CD4-positive, alpha-beta T cell treated with Interleukin-6 at 100 ng/mL for 8 hours (primary cell): ENCODE data around the gene SECTM1.
"Not testable (repeated sequence)": the region's sequence is repeated elsewhere in the genome, so short reads cannot be mapped to it uniquely, and the experiment has no call there.

ENCODE experiments used
- DNase-seq: peaks from one replicate; pipeline ENCODE4 v3.0.0-alpha.2; 2020; ENCODE audit warnings: mixed read lengths, low spot score

SECTM1 gene

GRCh38 chr17:82333279-82334171 is at the start of gene SECTM1:
Gene SECTM1 (minus strand): TSS chr17:82333766. CDS start chr17:82327240, 6,526 bp downstream.
- no peak for DNase-seq

DNA sequence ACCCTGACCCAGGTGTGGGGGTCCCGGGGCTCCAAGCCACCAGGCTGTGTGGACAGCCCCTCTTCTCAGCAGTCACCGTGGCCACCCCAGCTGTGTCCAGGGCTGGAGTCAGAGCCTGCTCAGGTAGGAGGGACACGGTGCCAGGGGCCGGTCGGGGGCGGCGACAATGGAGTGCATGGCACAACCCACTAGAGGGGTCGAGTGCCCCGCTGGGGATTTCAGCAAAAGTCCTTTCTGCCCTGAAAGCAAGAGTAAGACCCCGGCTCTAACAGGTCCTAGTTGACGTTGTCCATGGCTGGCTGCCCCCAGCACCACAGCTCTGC is 49.3 kb upstream of the SECTM1 start:
- no peak for DNase-seq

DNA sequence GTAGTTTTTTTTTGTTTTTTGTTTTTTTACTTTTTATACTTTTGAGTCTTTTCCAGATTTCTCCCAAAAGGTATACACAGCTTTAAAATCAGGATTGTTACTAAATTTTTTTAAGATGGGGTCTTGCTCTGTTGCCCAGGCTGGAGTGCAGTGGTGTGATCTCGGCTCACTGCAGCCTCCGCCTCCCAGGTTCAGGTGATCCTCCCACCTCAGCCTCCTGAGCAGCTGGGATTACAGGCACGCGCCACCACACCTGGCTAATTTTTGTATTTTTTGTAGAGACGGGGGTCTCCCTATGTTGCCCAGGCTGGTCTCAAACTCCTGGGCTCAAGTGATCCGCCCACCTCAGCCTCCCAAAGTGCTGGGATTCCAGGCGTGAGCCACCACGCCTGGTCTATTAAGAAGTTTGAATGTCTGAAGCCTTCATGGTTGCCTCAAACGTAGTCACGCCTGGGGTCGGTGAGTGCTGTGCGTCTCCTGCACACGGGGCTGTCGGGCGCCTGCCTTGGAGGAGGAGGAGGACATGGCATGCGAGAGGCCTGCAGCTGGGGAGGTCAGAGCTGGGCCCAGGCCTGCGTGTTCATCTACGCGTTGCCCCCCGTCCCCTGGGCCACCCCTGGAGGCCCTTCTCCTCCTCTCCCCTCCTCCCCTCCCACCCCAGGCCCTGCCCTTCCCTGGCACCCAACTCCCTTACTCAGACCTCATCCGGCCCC is 48.8 kb upstream of the SECTM1 start:
- not testable (repeated sequence) for DNase-seq

- not testable (repeated sequence) for DNase-seq
Observed at GRCh38 chr17:82381703-82382009, 48.1 kb upstream of the SECTM1 start.

DNA sequence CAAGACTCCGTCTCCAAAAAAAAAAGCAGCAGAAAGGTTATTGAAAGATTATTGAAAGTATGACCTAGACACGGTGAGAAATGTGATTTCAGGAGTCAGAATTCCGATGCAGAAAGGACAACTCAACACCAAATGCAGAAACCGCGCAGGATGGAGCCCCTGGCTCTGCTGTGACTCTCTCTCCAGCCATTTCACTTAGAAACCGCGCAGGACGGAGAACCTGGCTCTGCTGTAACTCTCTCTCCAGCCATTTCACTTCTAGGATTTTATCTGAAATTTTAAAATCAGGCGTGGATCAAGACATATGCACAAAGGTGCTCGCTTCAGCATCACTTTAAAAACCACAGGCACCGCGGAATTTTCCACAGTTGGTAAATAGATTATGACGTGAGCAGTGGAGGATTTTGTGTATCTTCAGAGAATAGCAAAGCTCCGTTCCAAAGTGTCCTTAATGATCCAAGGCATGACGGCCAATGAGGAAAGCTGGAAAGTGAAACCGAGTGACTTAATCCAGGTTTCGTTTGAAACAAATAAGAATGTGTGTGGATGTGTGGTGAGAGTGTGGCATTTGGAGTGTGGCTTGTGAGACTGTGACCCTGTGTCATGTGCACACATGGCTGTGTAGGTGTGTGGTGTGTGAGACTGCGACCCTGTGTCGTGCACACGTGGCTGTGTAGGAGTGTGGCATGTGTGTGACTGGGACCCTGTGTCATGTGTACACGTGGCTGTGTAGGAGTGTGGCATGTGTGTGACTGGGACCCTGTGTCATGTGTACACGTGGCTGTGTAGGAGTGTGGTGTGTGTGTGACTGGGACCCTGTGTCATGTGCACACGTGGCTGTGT is 47.5 kb upstream of the SECTM1 start:
- no peak for DNase-seq

- no peak for DNase-seq
Observed at GRCh38 chr17:82378741-82379021, 45.1 kb upstream of the SECTM1 start.

- no peak for DNase-seq
Observed at GRCh38 chr17:82377924-82378740, 44.6 kb upstream of the SECTM1 start.

- DNase-seq, result not testable (repeated sequence)
Observed at GRCh38 chr17:82377294-82377693, 43.7 kb upstream of the SECTM1 start.

DNA sequence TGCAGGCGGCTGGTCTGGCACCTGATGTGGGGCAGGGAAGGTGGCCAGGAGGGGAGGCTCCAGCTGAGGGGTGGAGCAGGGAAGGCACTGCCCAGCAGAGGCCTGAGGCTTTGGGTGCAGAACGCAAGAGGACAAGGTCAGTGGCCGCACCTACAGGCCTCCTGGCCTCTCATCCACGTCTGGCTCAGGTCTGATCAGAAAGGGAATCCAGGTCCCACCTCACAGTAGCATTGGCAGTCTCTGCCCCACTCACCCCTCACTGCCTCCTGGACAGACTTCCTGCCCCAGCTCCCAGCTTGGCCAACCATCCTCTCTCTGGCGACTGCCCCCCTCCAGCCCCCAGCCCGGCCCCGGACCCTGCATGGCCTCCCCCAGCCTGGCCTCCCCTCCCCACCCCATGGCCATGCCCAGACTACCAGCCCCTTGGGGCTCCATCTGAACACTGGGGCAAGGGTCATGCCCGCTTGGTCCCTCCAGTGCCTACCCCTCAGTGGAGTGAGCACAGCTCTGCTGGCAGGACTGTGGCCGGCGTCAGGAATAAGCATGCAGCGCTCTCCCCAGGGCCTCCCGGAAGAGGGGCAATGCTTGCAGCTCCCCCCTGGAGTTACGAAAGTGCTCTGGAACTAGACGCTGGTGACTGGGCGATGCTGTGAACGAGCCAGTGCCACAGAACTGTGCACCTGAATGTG is 42.6 kb upstream of the SECTM1 start:
- DNase-seq, result no peak

DNA sequence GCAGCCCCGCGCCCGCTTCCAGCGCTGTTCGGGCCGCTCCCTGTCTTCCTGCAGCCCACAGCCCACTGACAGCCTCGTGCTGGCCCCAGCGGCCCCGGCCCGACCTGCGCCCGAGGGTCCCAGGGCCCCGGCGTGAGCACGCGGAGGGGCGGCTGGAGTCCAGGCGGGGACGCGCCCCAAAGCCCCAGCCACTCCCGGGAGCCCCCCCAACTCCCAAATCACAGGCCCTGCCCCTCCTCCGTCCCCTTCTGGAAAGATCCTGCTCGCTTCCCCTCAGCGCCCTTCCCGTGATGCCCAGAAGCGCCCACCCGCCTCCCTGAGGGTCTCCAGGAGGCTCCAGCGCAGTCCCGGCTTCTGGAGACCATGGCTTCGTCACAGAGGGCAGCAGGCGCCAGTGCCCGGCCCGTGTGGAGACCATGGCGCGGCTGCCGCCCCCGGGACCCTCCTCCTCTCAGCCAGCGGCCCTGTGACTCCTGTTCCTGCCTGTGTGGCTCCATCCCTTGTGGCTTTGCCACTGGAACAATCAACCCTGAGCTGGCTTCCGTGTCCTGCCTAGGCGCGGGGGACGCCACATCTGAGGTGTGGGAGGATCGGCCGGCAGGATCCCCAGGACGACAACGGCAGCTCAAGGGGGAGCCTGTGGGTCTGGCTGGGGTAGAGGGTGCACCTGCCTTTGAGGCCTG is 41.9 kb upstream of the SECTM1 start:
- DNase-seq, result no peak

GRCh38 chr17:82374626-82375331 is 41.2 kb upstream of the SECTM1 start:
- no peak for DNase-seq

DNA sequence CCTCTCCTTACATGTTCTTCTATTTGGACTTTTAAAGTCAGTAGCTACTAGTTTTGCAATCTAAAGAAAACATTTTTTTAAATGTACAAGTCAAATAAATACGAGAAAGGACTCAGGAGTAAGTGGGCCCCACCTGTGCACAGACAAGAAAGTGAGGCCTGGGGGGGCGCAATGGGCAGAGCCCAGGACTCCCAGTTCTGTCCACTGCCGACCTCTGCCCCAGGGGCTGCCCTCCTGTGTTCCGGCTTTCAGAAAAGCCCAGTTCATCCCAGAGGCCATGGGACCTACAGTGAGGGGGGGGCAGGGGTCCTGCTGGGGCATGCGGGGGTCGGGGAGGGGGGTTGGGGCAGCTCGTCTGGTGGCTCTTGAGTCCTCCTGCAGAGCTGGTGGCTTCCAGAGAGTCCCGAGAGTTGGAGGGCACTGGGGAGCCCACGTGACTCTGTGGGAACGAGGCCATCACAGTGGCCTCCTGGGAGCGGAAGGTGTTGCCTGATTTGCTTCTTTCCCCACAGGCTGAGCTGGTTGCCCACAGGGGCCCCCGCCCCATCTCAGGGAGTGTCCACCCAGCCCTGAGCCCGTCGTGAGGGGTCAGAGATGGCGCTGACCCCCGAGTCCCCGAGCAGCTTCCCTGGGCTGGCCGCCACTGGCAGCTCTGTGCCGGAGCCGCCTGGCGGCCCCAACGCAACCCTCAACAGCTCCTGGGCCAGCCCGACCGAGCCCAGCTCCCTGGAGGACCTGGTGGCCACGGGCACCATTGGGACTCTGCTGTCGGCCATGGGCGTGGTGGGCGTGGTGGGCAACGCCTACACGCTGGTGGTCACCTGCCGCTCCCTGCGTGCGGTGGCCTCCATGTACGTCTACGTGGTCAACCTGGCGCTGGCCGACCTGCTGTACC is 40.4 kb upstream of the SECTM1 start:
- DNase-seq, result no peak

DNA sequence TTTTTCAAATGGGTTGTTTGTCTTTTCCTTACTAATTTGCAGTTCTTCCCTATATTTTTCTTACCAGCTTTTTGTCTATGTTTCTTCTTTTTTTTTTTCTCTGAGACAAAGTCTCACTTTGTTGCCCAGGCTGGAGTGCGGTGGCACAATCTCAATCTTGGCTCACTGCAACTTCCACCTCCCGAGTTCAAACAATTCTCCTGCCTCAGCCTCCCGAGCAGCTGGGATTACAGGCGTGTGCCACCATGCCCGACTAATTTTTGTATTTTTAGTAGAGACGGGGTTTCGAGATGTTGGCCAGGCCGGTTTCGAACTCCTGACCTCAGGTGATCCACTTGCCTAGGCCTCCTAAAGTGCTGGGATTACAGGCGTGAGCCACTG is 39.5 kb upstream of the SECTM1 start:
- DNase-seq, result not testable (repeated sequence)

DNA sequence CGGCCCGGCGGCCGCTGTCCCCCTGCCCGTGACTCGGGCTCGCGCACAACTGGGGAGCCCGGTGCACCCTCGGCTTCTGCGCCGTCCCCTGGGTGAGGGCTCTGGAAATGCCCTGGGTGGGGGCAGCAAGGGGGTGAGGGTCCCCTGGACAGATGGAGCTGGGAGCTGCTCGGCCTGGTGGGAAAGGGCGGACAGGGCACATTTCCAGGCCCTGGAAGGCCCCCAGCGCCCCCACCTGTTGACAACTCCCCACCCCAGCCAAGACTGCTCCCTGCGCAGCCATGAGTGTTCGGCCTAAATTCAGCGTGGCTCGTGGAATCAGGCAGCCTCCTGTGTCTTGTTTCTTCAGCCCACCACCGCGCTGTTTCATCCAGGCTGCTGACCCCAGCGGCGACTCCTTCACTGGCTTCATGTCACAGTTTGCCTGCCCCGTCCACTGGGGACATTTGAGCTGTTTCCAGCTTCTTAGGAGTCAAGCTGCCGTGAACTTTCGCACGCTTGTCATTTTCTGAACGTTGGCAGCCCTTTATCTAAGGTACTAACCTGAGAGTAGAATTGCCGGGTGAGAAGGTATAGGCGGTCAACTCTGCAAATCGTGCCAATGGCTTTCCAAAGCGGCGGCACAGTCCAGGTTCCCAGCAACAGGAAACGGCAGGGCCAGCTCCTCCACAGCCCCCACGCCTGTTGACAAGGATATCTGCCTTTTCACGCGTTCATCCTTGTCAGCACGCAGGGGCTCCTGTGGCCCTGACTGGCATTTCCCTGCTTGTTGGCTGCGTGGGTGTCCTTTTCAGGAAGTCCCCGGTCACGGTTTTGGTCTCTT is 38.9 kb upstream of the SECTM1 start:
- no peak for DNase-seq

GRCh38 chr17:82371333-82372248 is 38.0 kb upstream of the SECTM1 start, which contains the start of gene UTS2R:
Gene UTS2R (plus strand): TSS chr17:82371765. CDS start chr17:82374325, 2,560 bp downstream.
- DNase-seq, result no peak

- DNase-seq, result no peak
Observed at GRCh38 chr17:82370471-82371332, 37.1 kb upstream of the SECTM1 start.
